Spleen (tissue), 11 donors: ENCODE data around the gene DDX3X. TPM values are rescaled to one million over a fixed set of nuclear protein-coding genes. Genes with fewer than 3 reads are reported as not detected.
"Not testable (repeated sequence)": the region's sequence is repeated elsewhere in the genome, so short reads cannot be mapped to it uniquely, and the experiment has no call there.

Experiments used
- DNase-seq: peaks from one replicate; pipeline ENCODE4 v3.0.0-alpha.2; 2020
- H3K27ac ChIP-seq, 8 donors: fragments of 200-600 bp; sonication (generic) in 7 of 8; 1 replicate in 4 of 8; 2 replicates in 4 of 8; pipeline versions ENCODE4 v1.5.0 to v1.8.0; 2016 to 2021; ENCODE audit warnings: inconsistent platforms in 4 of 8, mild to moderate bottlenecking in 4 of 8, moderate library complexity in 1 of 8
- H3K27me3 ChIP-seq, 7 donors: fragments of 200-600 bp; sonication (generic) in 6 of 7; replicated peaks in 1 of 7; 1 replicate in 4 of 7; 2 replicates in 3 of 7; pipeline versions ENCODE4 v1.5.0 to v1.8.0; 2016 to 2021; ENCODE audit warnings: inconsistent platforms in 3 of 7, mild to moderate bottlenecking in 1 of 7
- H3K36me3 ChIP-seq, 6 donors: fragments of 200-600 bp; sonication (generic) in 5 of 6; 1 replicate in 4 of 6; 2 replicates in 2 of 6; pipeline versions ENCODE4 v1.5.0 to v1.8.0; 2016 to 2021; ENCODE audit warnings: inconsistent platforms in 2 of 6
- H3K4me1 ChIP-seq, 6 donors: fragments of 200-600 bp; sonication (generic) in 5 of 6; 1 replicate in 3 of 6; 2 replicates in 3 of 6; pipeline versions ENCODE4 v1.5.0 to v1.8.0; 2016 to 2021; ENCODE audit warnings: inconsistent platforms in 3 of 6
- H3K4me3 ChIP-seq, 8 donors: fragments of 200-600 bp; sonication (generic) in 7 of 8; 1 replicate in 4 of 8; 2 replicates in 4 of 8; pipeline versions ENCODE4 v1.5.0 to v1.8.0; 2016 to 2021; ENCODE audit warnings: inconsistent platforms in 4 of 8, mild to moderate bottlenecking in 4 of 8, moderate library complexity in 2 of 8
- H3K9me3 ChIP-seq, 8 donors: fragments of 200-600 bp; sonication (generic) in 7 of 8; 1 replicate in 4 of 8; 2 replicates in 4 of 8; pipeline versions ENCODE4 v1.5.0 to v1.8.0; 2016 to 2021; ENCODE audit warnings: inconsistent platforms in 4 of 8
- POLR2A ChIP-seq, 3 donors: fragments of 450-650 bp; IDR thresholded peaks; one replicate each; pipeline ENCODE4 v1.5.1; 2017; ENCODE audit warnings: antibody characterized with exemption in 3 of 3, mild to moderate bottlenecking in 1 of 3
- POLR2AphosphoS5 ChIP-seq, 3 donors: sonication (generic); formaldehyde crosslinking; IDR thresholded peaks; one replicate each; pipeline ENCODE4 v1.5.1; 2017; ENCODE audit warnings: antibody characterized with exemption in 3 of 3
- WGBS, 5 donors: extraction: QIAGEN DNeasy Blood & Tissue Kit in 3 of 5; methylation state at CpG; one replicate each; pipeline versions ENCODE4 v1.1.5 to v1.1.7; 2013 to 2018; 5-methylcytosine and 5-hydroxymethylcytosine counted together
- intact Hi-C: fragments of 100-400 bp; cut with DNase I; formaldehyde crosslinking; loops from one replicate; pipeline ENCODE4 v1.15.0; 2023; ENCODE audit warnings: low total_unique reads
- polyA plus RNA-seq, 3 donors: library from polyadenylated mRNA; stranded (reverse); fragments of 200-250 nt; gene quantifications; one replicate each; pipeline ENCODE4 v1.2.1, GENCODE V29; 2013
- total RNA-seq, 7 donors: library from RNA; depleted of rRNA in 3 of 7; stranded (reverse); fragments of >200 nt in 3 of 7; fragmentation: NEBNext Ultra II Directional in 4 of 7; extraction: Animal tissue kit (Norgen Biotek cat#: 25700) in 4 of 7; gene quantifications; one replicate each; pipeline versions ENCODE4 v1.1.0 to v1.2.1, GENCODE V29; 2016 to 2021
- TF ChIP-seq, protein P1 (sequence below), 11 experiments: fragments of 200-600 bp in 7 of 11; fragments of 450-650 bp in 4 of 11; sonication (generic) in 4 of 11; IDR thresholded peaks in 8 of 11; conservative IDR thresholded peaks in 3 of 11; 1 replicate in 7 of 11; 2 replicates in 4 of 11; pipeline versions ENCODE4 v1.4.0 to v1.8.0; 2016 to 2021; ENCODE audit warnings: antibody characterized with exemption in 11 of 11, inconsistent platforms in 4 of 11, mild to moderate bottlenecking in 1 of 11
- donor health status: healthy with polysubstance abuse.
- donor health status: DM: no; HTN: no; CAD: no; lungs with moderate emphysema.
- donor health status: DM: no; HTN: no; CAD: no.
- donor health status: Bipolar disorder and iron deficiency.
- donor health status: healthy.
- donor health status: DM: no; HTN: no; CAD: no.
- donor health status: DM: yes; HTN: yes; CAD: no.

The DDX3X gene
- total and polyA plus RNA-seq, 10 donors, result 43.8 to 448 (median 328) TPM

DNA sequence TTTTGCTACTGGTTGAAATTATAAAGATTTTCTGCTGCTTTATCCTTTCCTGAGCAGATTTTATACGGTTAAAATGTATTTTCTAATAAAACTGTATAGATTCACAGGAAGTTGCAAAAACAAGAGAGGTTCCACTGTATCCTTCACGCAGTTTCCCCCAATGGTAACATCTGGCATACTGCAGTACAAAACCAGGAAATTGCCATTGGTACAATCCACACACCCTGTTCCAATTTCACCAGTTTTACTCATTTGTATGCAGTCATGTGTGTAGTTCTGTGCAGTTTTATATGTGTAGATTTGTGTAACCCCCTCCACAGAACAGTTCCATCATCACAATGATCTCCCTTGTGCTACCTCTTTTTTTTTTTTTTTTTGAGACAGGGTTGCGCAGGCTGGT lies 20.0 kb downstream of the DDX3X start:
- Histone ChIP-seq H3K36me3 (peaks cover 0 to 22% (median 13%) of the 10 kb centered on the region in 6 donors), H3K27ac (peak overlapping the region in 1 of 8 donors; percentile 4), H3K4me1 (peaks cover 0 to 6% (median 0%) of the 10 kb centered on the region in 6 donors), H3K9me3 (no peaks in the 10 kb centered on the region), H3K4me3 (no peak overlapping the region), H3K27me3 (no peaks in the 10 kb centered on the region)
- WGBS, 5 donors, result 40 to 71% (median 48%) methylated on average over 2 to 3 of the region's 3 CpGs
- intact Hi-C loops, result no loop called here
- TF ChIP-seq POLR2A (IDR thresholded peaks at IDR 0.05), result no peak
- TF ChIP-seq, protein P1, sequence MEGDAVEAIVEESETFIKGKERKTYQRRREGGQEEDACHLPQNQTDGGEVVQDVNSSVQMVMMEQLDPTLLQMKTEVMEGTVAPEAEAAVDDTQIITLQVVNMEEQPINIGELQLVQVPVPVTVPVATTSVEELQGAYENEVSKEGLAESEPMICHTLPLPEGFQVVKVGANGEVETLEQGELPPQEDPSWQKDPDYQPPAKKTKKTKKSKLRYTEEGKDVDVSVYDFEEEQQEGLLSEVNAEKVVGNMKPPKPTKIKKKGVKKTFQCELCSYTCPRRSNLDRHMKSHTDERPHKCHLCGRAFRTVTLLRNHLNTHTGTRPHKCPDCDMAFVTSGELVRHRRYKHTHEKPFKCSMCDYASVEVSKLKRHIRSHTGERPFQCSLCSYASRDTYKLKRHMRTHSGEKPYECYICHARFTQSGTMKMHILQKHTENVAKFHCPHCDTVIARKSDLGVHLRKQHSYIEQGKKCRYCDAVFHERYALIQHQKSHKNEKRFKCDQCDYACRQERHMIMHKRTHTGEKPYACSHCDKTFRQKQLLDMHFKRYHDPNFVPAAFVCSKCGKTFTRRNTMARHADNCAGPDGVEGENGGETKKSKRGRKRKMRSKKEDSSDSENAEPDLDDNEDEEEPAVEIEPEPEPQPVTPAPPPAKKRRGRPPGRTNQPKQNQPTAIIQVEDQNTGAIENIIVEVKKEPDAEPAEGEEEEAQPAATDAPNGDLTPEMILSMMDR (IDR thresholded peaks at IDR 0.05 in 8 of 11, conservative IDR thresholded peaks at IDR 0.05 in 3 of 11), result no peak
- no peak for TF ChIP-seq POLR2AphosphoS5 (IDR thresholded peaks at IDR 0.05)
- DNase-seq, result no peak

DNA sequence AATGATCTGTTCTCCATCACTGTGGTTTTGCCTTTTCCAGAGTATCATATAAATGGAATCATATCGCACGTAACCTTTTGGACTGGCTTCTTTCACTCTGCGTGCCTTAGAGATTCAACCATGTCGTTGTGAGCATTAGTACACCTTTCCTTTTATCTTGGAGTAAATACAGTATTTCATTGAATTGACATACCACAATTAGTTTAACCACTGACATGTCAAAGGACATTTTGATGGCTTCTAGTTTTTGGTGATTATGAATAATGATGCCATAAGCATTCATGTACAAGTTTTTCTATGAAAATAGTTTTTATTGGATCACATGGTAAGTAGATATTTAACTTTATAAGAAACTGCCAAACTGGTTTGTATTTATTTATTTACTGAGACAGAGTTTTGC lies 35.2 kb downstream of the DDX3X start:
- Histone ChIP-seq H3K9me3 (peaks cover 0 to 6% (median 0%) of the 10 kb centered on the region in 8 donors), H3K4me1 (no peaks in the 10 kb centered on the region), H3K27me3 (no peaks in the 10 kb centered on the region), H3K36me3 (no peaks in the 10 kb centered on the region), H3K4me3 (no peak overlapping the region), H3K27ac (no peak overlapping the region)
- DNase-seq, result no peak
- 93 to 96% (median 95%) methylated on average over 4 of the region's 4 CpGs for WGBS, 5 donors
- TF ChIP-seq POLR2AphosphoS5 (IDR thresholded peaks at IDR 0.05) (no peak), POLR2A (IDR thresholded peaks at IDR 0.05) (no peak)
- TF ChIP-seq, protein P1 (IDR thresholded peaks at IDR 0.05 in 8 of 11, conservative IDR thresholded peaks at IDR 0.05 in 3 of 11), result no peak
- intact Hi-C loops, result no loop called here

DNA sequence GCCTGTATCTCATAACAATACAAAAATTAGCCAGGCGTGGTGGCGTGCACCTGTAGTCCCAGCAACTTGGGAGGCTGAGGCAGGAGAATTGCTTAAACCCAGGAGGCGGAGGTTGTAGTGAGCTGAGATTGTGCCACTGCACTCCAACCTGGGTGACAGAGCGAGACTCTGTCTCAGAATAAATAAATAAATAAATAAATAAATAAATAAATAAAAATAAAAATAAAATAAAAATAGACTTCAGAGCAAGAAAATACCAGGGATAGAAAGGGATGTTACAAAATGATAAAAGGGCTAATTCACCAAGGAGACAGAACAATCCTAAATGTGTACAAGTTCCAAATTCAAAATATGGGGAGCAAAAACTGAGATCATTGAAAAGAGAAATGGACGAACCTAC lies 37.6 kb downstream of the DDX3X start:
- intact Hi-C loops, DNase-seq: not testable (repeated sequence)
- WGBS, 5 donors, result 87 to 98% (median 96%) methylated on average over 4 to 5 of the region's 5 CpGs

DNA sequence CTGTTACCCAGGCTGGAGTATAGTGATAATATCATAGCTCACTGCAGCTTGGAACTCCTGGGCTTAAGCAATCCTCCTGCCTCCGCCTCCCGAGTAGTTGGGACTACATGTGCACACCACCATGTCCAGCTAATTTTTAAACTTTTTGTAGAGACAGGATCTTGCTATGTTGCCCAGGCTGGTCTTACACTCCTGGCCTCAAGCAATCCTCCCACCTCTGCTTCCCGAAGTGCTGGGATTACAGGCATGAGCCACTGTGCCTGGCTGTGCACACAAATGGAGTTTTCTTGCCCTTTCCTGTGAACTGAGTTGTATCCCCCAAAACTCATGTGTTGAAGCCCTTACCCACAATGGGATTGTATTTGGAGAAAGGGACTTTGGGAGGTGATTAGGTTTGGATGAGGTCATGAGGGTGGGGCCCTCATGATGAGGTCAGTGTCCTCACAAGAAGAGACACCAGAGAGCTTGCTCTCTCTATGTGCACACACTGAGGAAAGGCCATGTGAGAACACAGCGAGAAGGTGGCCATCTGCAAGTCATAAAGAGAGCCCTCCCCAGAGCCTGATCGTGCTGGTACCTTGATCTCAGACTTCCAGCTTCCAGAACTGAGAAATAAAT lies 40.1 kb downstream of the DDX3X start:
- WGBS, 5 donors, result 81 to 90% (median 82%) methylated on average over 2 to 5 of the region's 5 CpGs

More for the DNA sequence above, 37.6 kb downstream of the DDX3X start:
- H3K4me1 ChIP-seq, H3K27ac ChIP-seq, H3K27me3 ChIP-seq, H3K9me3 ChIP-seq, H3K4me3 ChIP-seq, H3K36me3 ChIP-seq: not testable (repeated sequence)

More for the DNA sequence above, 40.1 kb downstream of the DDX3X start:
- Histone ChIP-seq H3K27me3 (no peaks in the 10 kb centered on the region), H3K27ac (no peak overlapping the region), H3K36me3 (no peaks in the 10 kb centered on the region), H3K4me1 (no peaks in the 10 kb centered on the region), H3K9me3 (peaks cover 0 to 5% (median 0%) of the 10 kb centered on the region in 8 donors), H3K4me3 (no peak overlapping the region)
- TF ChIP-seq POLR2AphosphoS5 (IDR thresholded peaks at IDR 0.05) (no peak), POLR2A (IDR thresholded peaks at IDR 0.05) (no peak)
- TF ChIP-seq, protein P1 (IDR thresholded peaks at IDR 0.05 in 8 of 11, conservative IDR thresholded peaks at IDR 0.05 in 3 of 11), result no peak
- no peak for DNase-seq
- intact Hi-C loops, result no loop called here
